ENCODE measurements around the gene BICD1. TPM values are rescaled to one million over a fixed set of nuclear protein-coding genes. Genes with fewer than 3 reads are reported as not detected.

BICD1 gene
- total RNA-seq, result 18.7 and 21.2 TPM in 2 replicates

DNA sequence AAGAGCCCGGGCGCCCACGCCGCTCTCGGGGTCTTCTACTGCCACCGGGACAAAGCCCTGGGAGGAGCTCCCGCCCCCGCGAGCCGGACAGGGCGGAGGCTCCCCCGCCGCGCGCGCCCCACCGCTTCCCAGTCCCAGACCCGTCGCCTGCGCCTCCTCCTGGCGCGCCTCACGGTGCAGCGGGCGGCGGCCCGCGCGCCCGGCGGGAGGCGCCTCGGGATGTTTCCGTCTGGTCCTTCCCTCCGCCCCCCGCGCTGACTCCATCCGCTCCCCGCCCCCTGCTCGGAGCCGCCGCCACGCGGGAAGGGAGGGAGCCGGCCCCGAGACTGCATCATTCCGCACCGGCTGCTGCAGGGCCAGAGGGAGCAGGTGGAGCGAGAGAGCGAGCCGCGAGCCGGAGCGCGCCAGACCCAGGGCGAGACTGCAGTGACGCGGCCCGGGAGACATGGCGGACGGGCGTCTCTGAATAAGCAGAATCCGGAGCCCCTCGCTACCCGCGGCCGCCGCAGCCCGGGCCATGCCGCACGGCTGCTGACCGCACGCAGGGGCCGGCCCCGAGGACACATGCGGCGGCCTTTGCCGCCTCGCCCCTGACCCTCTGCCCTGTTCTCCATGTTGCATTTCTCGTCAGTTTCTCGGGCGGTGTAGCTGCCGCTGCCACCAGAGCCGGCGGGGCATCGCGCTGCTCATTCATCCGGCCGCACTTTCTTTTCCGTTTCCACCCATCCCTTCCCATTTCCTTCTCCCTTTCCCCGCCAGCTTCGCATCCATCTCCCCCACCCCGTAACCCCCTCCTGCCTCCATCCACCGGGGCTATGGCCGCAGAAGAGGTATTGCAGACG is at the start of gene BICD1:
TSS of gene BICD1 (plus strand) at position 331 of the 842 bp plus-strand sequence. CDS start at position 816, 485 bp downstream.

DNA sequence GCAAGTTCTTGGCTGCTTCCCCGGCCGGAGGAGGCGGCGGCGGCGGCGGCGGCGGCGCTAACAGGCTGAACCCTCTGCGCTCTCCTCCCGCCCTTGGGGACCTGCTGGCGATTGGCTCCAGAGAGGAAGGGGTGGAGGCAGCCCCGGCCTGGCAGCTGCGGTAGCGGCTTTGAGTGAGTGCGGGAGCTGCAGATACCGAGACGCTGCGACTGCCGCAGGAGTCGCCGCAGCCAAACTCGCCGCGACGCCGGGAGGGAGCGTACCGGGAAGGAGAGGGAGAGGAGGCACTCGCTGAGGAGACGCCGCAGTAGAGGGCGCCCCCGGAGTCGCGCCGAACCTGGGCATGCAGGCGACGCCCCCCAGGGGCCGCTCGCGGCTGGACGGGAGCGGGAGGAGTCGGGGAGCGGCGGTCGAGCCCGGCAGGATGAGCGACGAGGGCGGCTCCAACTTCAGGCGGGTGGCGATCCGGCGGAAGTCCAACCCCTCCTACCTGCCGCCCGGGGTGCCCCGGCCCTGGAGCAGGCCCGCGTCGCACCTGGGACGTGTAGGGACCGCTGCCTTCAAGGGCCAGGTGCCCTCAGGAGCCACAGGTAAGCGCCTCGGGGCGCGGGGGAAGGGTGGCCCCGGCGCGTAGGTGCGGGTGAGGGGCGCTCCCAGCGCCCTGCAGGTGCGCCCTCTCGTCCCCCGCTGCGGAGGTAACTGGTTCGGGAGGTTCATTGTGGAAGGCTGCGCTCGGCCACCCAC is 292.9 kb downstream of the BICD1 start, which contains the start of gene FGD4:
TSS of gene FGD4 (plus strand) at position 189 of the 744 bp plus-strand sequence.

Other genes with a start within 250 kb of the BICD1 start
- gene RESF1, start 147.4 kb upstream of the BICD1 start, total RNA-seq, result 37.6 and 41.3 TPM in 2 replicates